Measurements from ENCODE around the gene GSTA2. TPM values are rescaled to one million over a fixed set of nuclear protein-coding genes. Genes with fewer than 3 reads are reported as not detected.

GSTA2 gene
- total RNA-seq, 1 donor from 2014 or later: not detected

- no peaks in the 10 kb centered on the region for H4K20me1 ChIP-seq (ENCODE audit: low read depth)
- Mint-ChIP-seq H3K4me1 (peaks cover 18% of the 10 kb centered on the region), H3K27ac (no peak overlapping the region), H3K27me3 (ENCODE audit: insufficient read depth, low read depth) (peaks cover 4% of the 10 kb centered on the region), H3K36me3 (no peaks in the 10 kb centered on the region), H3K4me3 (no peak overlapping the region), H3K9me3 (peaks cover 4% of the 10 kb centered on the region)
- no peak overlapping the region for H2AFZ ChIP-seq (replicated peaks)
- H3K36me3 ChIP-seq: no peaks in the 10 kb centered on the region
- H3K9me3 ChIP-seq (ENCODE audit: low read depth): no peaks in the 10 kb centered on the region
- H3K4me3 ChIP-seq: no peak overlapping the region
- no peak overlapping the region for H3K27ac ChIP-seq
- no peaks in the 10 kb centered on the region for H3K27me3 ChIP-seq
- H3K4me2 ChIP-seq: no peak overlapping the region
- DNase-seq (ENCODE audit: low spot score): no peak
- TF ChIP-seq EZH2phosphoT487 (IDR thresholded peaks at IDR 0.05) (no peak), EZH2 (IDR thresholded peaks at IDR 0.05) (no peak)
- TF ChIP-seq, protein P1, sequence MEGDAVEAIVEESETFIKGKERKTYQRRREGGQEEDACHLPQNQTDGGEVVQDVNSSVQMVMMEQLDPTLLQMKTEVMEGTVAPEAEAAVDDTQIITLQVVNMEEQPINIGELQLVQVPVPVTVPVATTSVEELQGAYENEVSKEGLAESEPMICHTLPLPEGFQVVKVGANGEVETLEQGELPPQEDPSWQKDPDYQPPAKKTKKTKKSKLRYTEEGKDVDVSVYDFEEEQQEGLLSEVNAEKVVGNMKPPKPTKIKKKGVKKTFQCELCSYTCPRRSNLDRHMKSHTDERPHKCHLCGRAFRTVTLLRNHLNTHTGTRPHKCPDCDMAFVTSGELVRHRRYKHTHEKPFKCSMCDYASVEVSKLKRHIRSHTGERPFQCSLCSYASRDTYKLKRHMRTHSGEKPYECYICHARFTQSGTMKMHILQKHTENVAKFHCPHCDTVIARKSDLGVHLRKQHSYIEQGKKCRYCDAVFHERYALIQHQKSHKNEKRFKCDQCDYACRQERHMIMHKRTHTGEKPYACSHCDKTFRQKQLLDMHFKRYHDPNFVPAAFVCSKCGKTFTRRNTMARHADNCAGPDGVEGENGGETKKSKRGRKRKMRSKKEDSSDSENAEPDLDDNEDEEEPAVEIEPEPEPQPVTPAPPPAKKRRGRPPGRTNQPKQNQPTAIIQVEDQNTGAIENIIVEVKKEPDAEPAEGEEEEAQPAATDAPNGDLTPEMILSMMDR (IDR thresholded peaks at IDR 0.05): no peak
- H3K4me1 ChIP-seq: peaks cover 20% of the 10 kb centered on the region
- H3K9ac ChIP-seq: no peak overlapping the region
- H3K79me2 ChIP-seq (ENCODE audit: low read depth): no peaks in the 10 kb centered on the region
- no peaks in the 10 kb centered on the region for H3F3A ChIP-seq (ENCODE audit: low read depth)
Observed at GRCh38 chr6:52734072-52734471, 29.2 kb downstream of the GSTA2 start.

GRCh38 chr6:52733172-52733571 lies 30.1 kb downstream of the GSTA2 start:
- H3K9ac ChIP-seq: no peak overlapping the region
- H3K4me3 ChIP-seq: no peak overlapping the region
- H3K27me3 ChIP-seq: no peaks in the 10 kb centered on the region
- no peaks in the 10 kb centered on the region for H3K79me2 ChIP-seq (ENCODE audit: low read depth)
- H2AFZ ChIP-seq (replicated peaks): no peak overlapping the region
- no peak overlapping the region for H3K27ac ChIP-seq
- H3K9me3 ChIP-seq (ENCODE audit: low read depth): no peaks in the 10 kb centered on the region
- peaks cover 20% of the 10 kb centered on the region for H3K4me1 ChIP-seq
- no peaks in the 10 kb centered on the region for H4K20me1 ChIP-seq (ENCODE audit: low read depth)
- Mint-ChIP-seq H3K27me3 (ENCODE audit: insufficient read depth, low read depth) (peaks cover 4% of the 10 kb centered on the region), H3K36me3 (no peaks in the 10 kb centered on the region), H3K27ac (peak overlapping the region; percentile 77), H3K4me1 (peaks cover 18% of the 10 kb centered on the region), H3K4me3 (no peak overlapping the region), H3K9me3 (peaks cover 4% of the 10 kb centered on the region)
- H3F3A ChIP-seq (ENCODE audit: low read depth): no peaks in the 10 kb centered on the region
- no peak for DNase-seq (ENCODE audit: low spot score)
- TF ChIP-seq EZH2phosphoT487 (IDR thresholded peaks at IDR 0.05) (no peak), EZH2 (IDR thresholded peaks at IDR 0.05) (no peak)
- TF ChIP-seq, protein P1 (IDR thresholded peaks at IDR 0.05): no peak
- H3K4me2 ChIP-seq: no peak overlapping the region
- H3K36me3 ChIP-seq: no peaks in the 10 kb centered on the region

DNA sequence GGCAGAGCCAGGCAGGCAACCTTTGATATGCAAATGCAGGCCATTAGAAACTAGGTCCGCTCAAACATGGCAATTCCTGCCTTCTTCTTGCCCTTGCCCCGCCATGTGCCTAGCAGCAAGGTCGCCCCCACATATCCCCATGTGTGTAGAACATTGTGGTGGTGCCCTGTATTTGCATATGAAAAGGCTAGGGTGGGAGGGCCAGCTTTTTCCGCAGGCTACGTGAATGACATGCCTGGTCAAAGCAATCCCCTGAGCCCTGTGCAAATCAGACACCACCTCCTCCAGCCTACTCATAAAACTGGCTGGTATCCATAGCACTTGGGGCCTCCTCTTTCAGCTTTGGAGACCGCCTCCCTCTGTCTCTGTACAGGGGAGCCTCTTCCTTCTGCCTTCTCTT lies 31.6 kb downstream of the GSTA2 start:
- H2AFZ ChIP-seq (replicated peaks): peak overlapping the region; percentile 68
- peak overlapping the region; percentile 91 for H3K27ac Mint-ChIP-seq
- H3K36me3 Mint-ChIP-seq: no peaks in the 10 kb centered on the region
- no peak overlapping the region for H3K4me3 ChIP-seq
- no peaks in the 10 kb centered on the region for H3K36me3 ChIP-seq
- no peaks in the 10 kb centered on the region for H3K79me2 ChIP-seq (ENCODE audit: low read depth)
- peaks cover 4% of the 10 kb centered on the region for H3K9me3 Mint-ChIP-seq
- H3K9me3 ChIP-seq (ENCODE audit: low read depth): no peaks in the 10 kb centered on the region
- peak; percentile 33 for DNase-seq (ENCODE audit: low spot score)
- TF ChIP-seq, protein P1 (IDR thresholded peaks at IDR 0.05): no peak
- TF ChIP-seq EZH2 (IDR thresholded peaks at IDR 0.05) (no peak), EZH2phosphoT487 (IDR thresholded peaks at IDR 0.05) (no peak)
- H3K4me1 ChIP-seq: peaks cover 27% of the 10 kb centered on the region
- H3K4me2 ChIP-seq: peak overlapping the region; percentile 58
- H3K4me3 Mint-ChIP-seq: peak overlapping the region; percentile 64
- no peaks in the 10 kb centered on the region for H4K20me1 ChIP-seq (ENCODE audit: low read depth)
- H3K27me3 Mint-ChIP-seq (ENCODE audit: insufficient read depth, low read depth): peaks cover 4% of the 10 kb centered on the region
- H3K4me1 Mint-ChIP-seq: peaks cover 18% of the 10 kb centered on the region
- H3K27me3 ChIP-seq: no peaks in the 10 kb centered on the region
- peaks cover 6% of the 10 kb centered on the region for H3F3A ChIP-seq (ENCODE audit: low read depth)
- H3K9ac ChIP-seq: no peak overlapping the region
- no peak overlapping the region for H3K27ac ChIP-seq

Measured in neural progenitor cell (in vitro differentiated cells).